Naive thymus-derived CD4-positive, alpha-beta T cell (primary cell): Measurements from ENCODE around the gene PGM5. TPM values are rescaled to one million over a fixed set of nuclear protein-coding genes. Genes with fewer than 3 reads are reported as not detected.
A peak's percentile ranks its signal among the peaks of the same experiment; 100 is the strongest.

Experiments
- ATAC-seq: fragments of 150-1000 bp; cut with Tn5 transposase; 2 replicates; pipeline ENCODE4 v1.10.0; 2021; ENCODE audit warnings: mild to moderate bottlenecking, moderate library complexity
- CTCF ChIA-PET: fragments of 350-600 bp; sonication (Branson Sonifier 250); formaldehyde crosslinking; loops from one replicate; lab custom pipeline; 2021; ENCODE audit warnings: antibody characterized with exemption; lab: Charles Lee
- POLR2A ChIA-PET: fragments of 350-600 bp; sonication (Branson Sonifier 250); formaldehyde crosslinking; loops from one replicate; lab custom pipeline; 2021; ENCODE audit warnings: antibody characterized with exemption, inconsistent platforms; lab: Charles Lee
- DNase-seq, 9 donors: peaks; one replicate each; pipeline versions ENCODE4 v3.0.0 to v3.0.0-alpha.2; 2020 to 2022; ENCODE audit warnings: mixed read lengths in 1 of 9
- H3K27ac ChIP-seq: one replicate; pipeline ENCODE4 v1.7.0; 2013; ENCODE audit warnings: mild to moderate bottlenecking, low read depth, low read length, moderate library complexity
- H3K27me3 ChIP-seq, 2 donors: one replicate each; pipeline ENCODE4 v1.7.0; 2013; ENCODE audit warnings: low read length in 2 of 2, mild to moderate bottlenecking in 2 of 2, moderate library complexity in 2 of 2; ENCODE audit not compliant: control insufficient read depth in 2 of 2, insufficient read depth in 2 of 2
- H3K36me3 ChIP-seq, 3 experiments: 1 replicate in 2 of 3; 2 replicates in 1 of 3; pipeline ENCODE4 v1.7.0; 2013; ENCODE audit warnings: low read length in 3 of 3, mild to moderate bottlenecking in 3 of 3, moderate library complexity in 1 of 3; ENCODE audit not compliant: insufficient read depth in 3 of 3, control insufficient read depth in 2 of 3
- H3K4me1 ChIP-seq, 2 donors: one replicate each; pipeline ENCODE4 v1.7.0; 2013; ENCODE audit warnings: low read length in 2 of 2, mild to moderate bottlenecking in 2 of 2, moderate library complexity in 1 of 2; ENCODE audit not compliant: control insufficient read depth in 2 of 2, insufficient read depth in 2 of 2
- H3K4me3 ChIP-seq: 2 replicates; pipeline ENCODE4 v1.7.0; 2013; ENCODE audit warnings: mild to moderate bottlenecking, low read length
- H3K9me3 ChIP-seq, 3 experiments: 1 replicate in 2 of 3; 2 replicates in 1 of 3; pipeline ENCODE4 v1.7.0; 2013; ENCODE audit warnings: low read length in 3 of 3; ENCODE audit not compliant: control insufficient read depth in 2 of 3
- H3K27ac Mint-ChIP-seq, 9 donors: one replicate each; pipeline ENCODE4 v1.8.0; 2020 to 2022; ENCODE audit warnings: mixed read lengths in 9 of 9, mild to moderate bottlenecking in 8 of 9, moderate library complexity in 5 of 9, inconsistent platforms in 2 of 9
- H3K27me3 Mint-ChIP-seq, 5 donors: one replicate each; pipeline ENCODE4 v1.8.0; 2021 to 2022; ENCODE audit warnings: mixed read lengths in 5 of 5, mild to moderate bottlenecking in 1 of 5
- H3K36me3 Mint-ChIP-seq, 5 donors: one replicate each; pipeline ENCODE4 v1.8.0; 2020 to 2022; ENCODE audit warnings: mixed read lengths in 5 of 5, mild to moderate bottlenecking in 3 of 5, inconsistent platforms in 1 of 5
- H3K4me1 Mint-ChIP-seq, 7 donors: one replicate each; pipeline ENCODE4 v1.8.0; 2020 to 2022; ENCODE audit warnings: mixed read lengths in 7 of 7, mild to moderate bottlenecking in 3 of 7, inconsistent platforms in 1 of 7
- H3K4me3 Mint-ChIP-seq, 10 donors: one replicate each; pipeline ENCODE4 v1.8.0; 2020 to 2022; ENCODE audit warnings: mild to moderate bottlenecking in 10 of 10, mixed read lengths in 10 of 10, moderate library complexity in 6 of 10, inconsistent platforms in 2 of 10
- H3K9me3 Mint-ChIP-seq, 11 donors: one replicate each; pipeline ENCODE4 v1.8.0; 2020 to 2022; ENCODE audit warnings: mixed read lengths in 11 of 11, mild to moderate bottlenecking in 4 of 11, inconsistent platforms in 1 of 11, moderate library complexity in 1 of 11
- intact Hi-C, 2 donors: fragments of 100-400 bp; cut with micrococcal nuclease; formaldehyde crosslinking; loops; one replicate each; pipeline ENCODE4 v1.15.1; 2023
- polyA plus RNA-seq, 2 donors: library from polyadenylated mRNA; unstranded; fragments of 300-500 nt; fragmentation: Illumina TruSeq; gene quantifications; one replicate each; pipeline ENCODE4 v1.2.3, GENCODE V29; 2021
- total RNA-seq, 6 experiments: library from RNA in 5 of 6; stranded (reverse) in 5 of 6; gene quantifications; 1 replicate in 5 of 6; 2 replicates in 1 of 6; pipeline ENCODE4 v1.2.3 and lab custom pipeline; 2021 to 2026

PGM5 gene
- total and polyA plus RNA-seq, 7 experiments from 2014 or later, result 0.19 to 1.4 TPM; not detected in 5

- intact Hi-C loops, result no loop called here
- Histone ChIP-seq H3K36me3 (no peaks in the 10 kb centered on the region), H3K27ac (no peak overlapping the region), H3K4me3 (no peak overlapping the region), H3K27me3 (no peaks in the 10 kb centered on the region), H3K9me3 (no peaks in the 10 kb centered on the region), H3K4me1 (peaks cover 0 to 4% of the 10 kb centered on the region in 2 donors)
- peaks cover 6 to 34% (median 25%) of the 10 kb centered on the region in 5 donors for H3K27me3 Mint-ChIP-seq
- ChIA-PET POLR2A (no interaction called here), CTCF (no interaction called here)
- peaks cover 0 to 17% (median 7%) of the 10 kb centered on the region in 7 donors for H3K4me1 Mint-ChIP-seq
- DNase-seq (no peak), ATAC-seq (no peak)
- H3K27ac Mint-ChIP-seq, result no peak overlapping the region
- no peak overlapping the region for H3K4me3 Mint-ChIP-seq
- no peaks in the 10 kb centered on the region for H3K9me3 Mint-ChIP-seq
- H3K36me3 Mint-ChIP-seq, result no peaks in the 10 kb centered on the region
These were observed 202.1 kb downstream of the PGM5 start for GRCh38 chr9:68558545-68558944.

- Mint-ChIP-seq H3K27ac (no peak overlapping the region), H3K27me3 (peaks cover 6 to 39% (median 25%) of the 10 kb centered on the region in 5 donors), H3K4me1 (peaks cover 0 to 17% (median 7%) of the 10 kb centered on the region in 7 donors), H3K9me3 (no peaks in the 10 kb centered on the region), H3K36me3 (no peaks in the 10 kb centered on the region), H3K4me3 (peak overlapping the region in 3 of 10 donors; percentile 4 to 31 (median 6))
- no peak overlapping the region for H3K4me3 ChIP-seq
- H3K9me3 ChIP-seq, result no peaks in the 10 kb centered on the region
- intact Hi-C loops, result loop anchor here in 1 of 2 donors (10.0 kb wide), 1 partner anchor 215 kb away; no protein-coding TSS in a partner anchor
- peaks cover 0 to 4% of the 10 kb centered on the region in 2 donors for H3K4me1 ChIP-seq
- ATAC-seq (peak; percentile 79), DNase-seq (peak in 8 of 9 donors; percentile 4 to 57 (median 14))
- no peaks in the 10 kb centered on the region for H3K36me3 ChIP-seq
- H3K27ac ChIP-seq, result no peak overlapping the region
- POLR2A ChIA-PET, result no interaction called here
- no peaks in the 10 kb centered on the region for H3K27me3 ChIP-seq
- CTCF ChIA-PET, result no interaction called here
These were observed 203.8 kb downstream of the PGM5 start for GRCh38 chr9:68560071-68560844.

DNA sequence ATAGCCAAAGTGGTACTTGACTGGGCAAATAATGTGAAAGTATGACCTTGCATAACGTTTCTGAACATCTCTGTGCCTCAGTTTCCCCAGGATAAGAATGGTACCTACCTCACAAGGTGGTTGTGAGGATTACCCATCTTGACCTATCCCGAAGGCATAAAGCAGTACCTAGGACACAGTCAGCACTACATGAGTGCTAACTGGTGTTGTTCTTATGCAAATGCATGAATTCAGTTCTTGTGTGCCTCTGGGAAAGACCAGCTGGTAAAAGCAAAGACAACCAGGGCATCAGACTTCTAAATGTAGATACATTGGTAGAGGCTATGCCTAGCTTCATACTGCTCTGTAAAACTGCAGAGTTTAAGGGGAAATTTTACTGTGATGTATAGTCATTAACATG lies 206.1 kb downstream of the PGM5 start:
- intact Hi-C loops, result loop anchor here in 1 of 2 donors (10.0 kb wide), 1 partner anchor 218 kb away; no protein-coding TSS in a partner anchor
- ChIA-PET POLR2A (no interaction called here), CTCF (interaction anchor here (0.8 kb wide), 2 partner anchors 9 to 10 kb away, joined by 3 to 7 read pairs; no protein-coding TSS in a partner anchor)
- peaks cover 0 to 17% (median 7%) of the 10 kb centered on the region in 7 donors for H3K4me1 Mint-ChIP-seq
- H3K9me3 Mint-ChIP-seq, result no peaks in the 10 kb centered on the region
- no peaks in the 10 kb centered on the region for H3K36me3 Mint-ChIP-seq
- no peak overlapping the region for H3K27ac Mint-ChIP-seq
- H3K36me3 ChIP-seq, result no peaks in the 10 kb centered on the region
- H3K4me3 Mint-ChIP-seq, result no peak overlapping the region
- ATAC-seq (no peak), DNase-seq (no peak)
- H3K27me3 ChIP-seq, result no peaks in the 10 kb centered on the region
- no peak overlapping the region for H3K4me3 ChIP-seq
- H3K9me3 ChIP-seq, result no peaks in the 10 kb centered on the region
- peaks cover 0 to 4% of the 10 kb centered on the region in 2 donors for H3K4me1 ChIP-seq
- peaks cover 6 to 38% (median 21%) of the 10 kb centered on the region in 5 donors for H3K27me3 Mint-ChIP-seq
- H3K27ac ChIP-seq, result no peak overlapping the region

- H3K27ac Mint-ChIP-seq, result no peak overlapping the region
- H3K4me1 Mint-ChIP-seq, result no peaks in the 10 kb centered on the region
- POLR2A ChIA-PET, result interaction anchor here (0.6 to 0.8 kb wide), 2 partner anchors 347 to 467 kb away, joined by 3 read pairs; no protein-coding TSS in a partner anchor
These were observed 211.2 kb downstream of the PGM5 start for GRCh38 chr9:68567565-68567964.

GRCh38 chr9:68574150-68574549 lies 217.7 kb downstream of the PGM5 start:
- intact Hi-C loops, result no loop called here
- Mint-ChIP-seq H3K36me3 (peaks cover 0 to 5% (median 0%) of the 10 kb centered on the region in 5 donors), H3K9me3 (peaks cover 0 to 12% (median 4%) of the 10 kb centered on the region in 11 donors), H3K4me3 (no peak overlapping the region), H3K4me1 (no peaks in the 10 kb centered on the region), H3K27ac (no peak overlapping the region), H3K27me3 (peaks cover 8 to 11% (median 10%) of the 10 kb centered on the region in 5 donors)
- Histone ChIP-seq H3K27me3 (no peaks in the 10 kb centered on the region), H3K9me3 (no peaks in the 10 kb centered on the region), H3K36me3 (no peaks in the 10 kb centered on the region), H3K27ac (no peak overlapping the region), H3K4me1 (no peaks in the 10 kb centered on the region), H3K4me3 (no peak overlapping the region)
- POLR2A ChIA-PET, result no interaction called here
- CTCF ChIA-PET, result no interaction called here
- DNase-seq (no peak), ATAC-seq (no peak)

More at GRCh38 chr9:68567565-68567964, 211.2 kb downstream of the PGM5 start:
- DNase-seq (no peak), ATAC-seq (no peak)
- intact Hi-C loops, result loop anchor here in 1 of 2 donors (10.0 kb wide), 1 partner anchor 223 kb away; no protein-coding TSS in a partner anchor
- Histone ChIP-seq H3K9me3 (no peaks in the 10 kb centered on the region), H3K27ac (no peak overlapping the region), H3K4me3 (no peak overlapping the region), H3K4me1 (no peaks in the 10 kb centered on the region), H3K27me3 (no peaks in the 10 kb centered on the region), H3K36me3 (no peaks in the 10 kb centered on the region)
- peaks cover 0 to 5% (median 0%) of the 10 kb centered on the region in 5 donors for H3K36me3 Mint-ChIP-seq
- no peak overlapping the region for H3K4me3 Mint-ChIP-seq
- H3K9me3 Mint-ChIP-seq, result peaks cover 0 to 9% (median 5%) of the 10 kb centered on the region in 11 donors
- CTCF ChIA-PET, result no interaction called here
- peaks cover 9 to 41% (median 18%) of the 10 kb centered on the region in 5 donors for H3K27me3 Mint-ChIP-seq

- Mint-ChIP-seq H3K4me1 (no peaks in the 10 kb centered on the region), H3K36me3 (peaks cover 0 to 5% (median 0%) of the 10 kb centered on the region in 5 donors), H3K27ac (no peak overlapping the region), H3K27me3 (peaks cover 2 to 10% (median 7%) of the 10 kb centered on the region in 5 donors), H3K4me3 (no peak overlapping the region), H3K9me3 (peaks cover 0 to 12% (median 4%) of the 10 kb centered on the region in 11 donors)
- H3K9me3 ChIP-seq, result no peaks in the 10 kb centered on the region
- intact Hi-C loops, result no loop called here
- no peak overlapping the region for H3K4me3 ChIP-seq
- DNase-seq (no peak), ATAC-seq (no peak)
- CTCF ChIA-PET, result no interaction called here
- H3K27me3 ChIP-seq, result no peaks in the 10 kb centered on the region
- no peak overlapping the region for H3K27ac ChIP-seq
- no peaks in the 10 kb centered on the region for H3K36me3 ChIP-seq
- POLR2A ChIA-PET, result no interaction called here
- no peaks in the 10 kb centered on the region for H3K4me1 ChIP-seq
These were observed 219.4 kb downstream of the PGM5 start for GRCh38 chr9:68575817-68576216.
